Retinal pigment epithelial cell (primary cell): ENCODE results near the gene IRX4.
"Not testable (repeated sequence)": the region's sequence is repeated elsewhere in the genome, so short reads cannot be mapped to it uniquely, and the experiment has no call there.

Source experiments
- DNase-seq: peaks from one replicate; pipeline ENCODE4 v3.0.0-alpha.2; 2010; ENCODE audit warnings: low read depth
- H3K4me3 ChIP-seq: 2 replicates; pipeline ENCODE4 v1.5.1; 2011; ENCODE audit warnings: mild to moderate bottlenecking, low read length, control low read depth, moderate library complexity
- CTCF ChIP-seq: conservative IDR thresholded peaks from 2 replicates; pipeline ENCODE4 v1.5.1; 2011; ENCODE audit warnings: low read depth, low read length, control low read depth, inconsistent platforms

The IRX4 gene

GRCh38 chr5:1846583-1846982 is 36.1 kb downstream of the IRX4 start:
- DNase-seq, result no peak
- no peak overlapping the region for H3K4me3 ChIP-seq
- no peak for TF ChIP-seq CTCF

GRCh38 chr5:1845696-1846095 is 37.0 kb downstream of the IRX4 start:
- no peak for DNase-seq
- no peak for TF ChIP-seq CTCF
- H3K4me3 ChIP-seq, result no peak overlapping the region

GRCh38 chr5:1844708-1845436 is 37.9 kb downstream of the IRX4 start:
- no peak overlapping the region for H3K4me3 ChIP-seq
- no peak for TF ChIP-seq CTCF

GRCh38 chr5:1843761-1844160 is 39.0 kb downstream of the IRX4 start:
- DNase-seq, H3K4me3 ChIP-seq: not testable (repeated sequence)

More at GRCh38 chr5:1844708-1845436, 37.9 kb downstream of the IRX4 start:
- DNase-seq, result no peak

- DNase-seq, result no peak
- no peak for TF ChIP-seq CTCF
- no peak overlapping the region for H3K4me3 ChIP-seq
Measured at GRCh38 chr5:1842004-1842819, 40.5 kb downstream of the IRX4 start.

GRCh38 chr5:1840741-1841521 is 41.8 kb downstream of the IRX4 start:
- TF ChIP-seq CTCF, result no peak
- H3K4me3 ChIP-seq, result no peak overlapping the region
- DNase-seq, result no peak

GRCh38 chr5:1840071-1840547 is 42.6 kb downstream of the IRX4 start:
- H3K4me3 ChIP-seq, result no peak overlapping the region
- no peak for DNase-seq
- no peak for TF ChIP-seq CTCF
